Stimulated activated CD8-positive, alpha-beta memory T cell treated with anti-CD3 and anti-CD28 coated beads, Interleukin-4, amount 100 ng/mL, for 4 hours (primary cell): Measurements from ENCODE around the gene TEAD4.

Experiments
- DNase-seq, 2 donors: peaks; one replicate each; pipeline ENCODE4 v3.0.0-alpha.2; 2020; ENCODE audit warnings: low read depth in 2 of 2, low spot score in 1 of 2

TEAD4 gene

DNA sequence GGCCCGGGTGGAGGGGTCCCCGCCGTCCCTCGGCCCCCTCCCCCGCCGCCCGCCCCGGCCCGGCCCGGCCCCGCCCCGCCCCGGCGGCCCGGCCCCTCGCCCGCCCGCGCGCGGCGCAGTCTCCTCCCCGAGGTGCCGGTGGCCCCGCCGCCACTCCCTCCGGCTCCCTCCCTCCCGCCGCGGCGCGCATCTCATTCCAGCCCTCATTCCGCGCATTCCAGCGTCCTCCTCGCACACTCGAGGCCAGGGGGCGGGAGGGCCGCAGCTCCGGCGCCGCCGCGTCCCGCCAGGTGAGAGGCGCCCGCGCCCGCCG, at the start of gene TEAD4:
TSS of gene TEAD4 (plus strand) at position 206 of the 313 bp plus-strand sequence.
- no peak for DNase-seq

- no peak for DNase-seq
Observed at GRCh38 chr12:2912216-2912575, 47.0 kb upstream of the TEAD4 start.

GRCh38 chr12:2919249-2919648, 39.9 kb upstream of the TEAD4 start:
- no peak for DNase-seq

- no peak for DNase-seq
Observed at GRCh38 chr12:2922329-2922728, 36.9 kb upstream of the TEAD4 start.

GRCh38 chr12:2923057-2923456, 36.1 kb upstream of the TEAD4 start:
- no peak for DNase-seq

DNA sequence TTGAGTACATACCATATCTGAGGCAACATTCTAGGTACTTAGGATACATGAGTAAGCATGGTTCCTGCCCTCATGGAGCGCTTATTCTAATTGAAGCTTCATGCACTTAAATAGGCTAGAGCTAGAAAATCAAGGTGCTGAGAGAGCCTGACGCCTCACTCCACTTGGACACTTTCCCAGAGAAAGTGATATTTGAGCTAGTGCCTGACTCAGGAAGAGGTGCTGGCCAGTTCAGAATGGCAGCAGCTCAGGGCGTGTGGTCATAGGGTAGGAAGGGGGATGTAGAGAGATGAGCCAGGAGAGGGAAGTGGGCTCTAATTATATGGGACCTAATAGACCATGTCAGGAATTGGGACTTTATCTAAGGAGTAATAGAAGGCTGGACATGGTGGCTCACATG, 35.2 kb upstream of the TEAD4 start:
- DNase-seq: no peak

DNA sequence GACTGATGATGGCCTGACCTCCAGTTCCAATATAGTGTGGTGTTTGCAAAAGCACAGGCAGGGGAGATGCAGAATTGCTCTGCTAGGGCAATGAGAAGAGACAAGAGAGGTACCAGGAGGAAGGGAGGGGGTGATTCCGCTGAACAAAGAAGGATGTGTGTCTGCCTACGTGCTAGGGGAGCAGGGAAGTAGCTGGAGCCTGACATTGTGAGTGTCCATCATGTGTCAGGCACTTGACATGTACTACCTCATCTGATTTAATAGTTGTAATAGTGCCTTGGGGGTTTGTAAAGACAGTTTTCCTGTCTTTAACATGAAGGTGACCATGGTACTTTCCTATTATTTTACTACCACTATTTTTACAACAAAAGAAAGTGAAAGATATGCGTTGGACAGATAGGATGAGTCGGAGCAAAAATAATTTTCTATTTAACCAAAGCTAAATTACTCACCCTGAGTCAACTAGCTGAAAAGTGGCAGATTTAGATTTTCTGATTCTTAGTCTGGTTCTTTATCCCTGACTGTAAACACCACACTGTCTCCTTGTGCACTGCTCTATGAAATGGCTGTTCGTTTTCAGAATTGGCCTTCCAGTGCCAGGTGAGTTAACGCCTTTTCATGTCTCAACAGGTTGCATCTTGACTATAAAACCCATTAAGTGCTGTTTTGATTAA, 33.7 kb upstream of the TEAD4 start:
- DNase-seq: no peak

DNA sequence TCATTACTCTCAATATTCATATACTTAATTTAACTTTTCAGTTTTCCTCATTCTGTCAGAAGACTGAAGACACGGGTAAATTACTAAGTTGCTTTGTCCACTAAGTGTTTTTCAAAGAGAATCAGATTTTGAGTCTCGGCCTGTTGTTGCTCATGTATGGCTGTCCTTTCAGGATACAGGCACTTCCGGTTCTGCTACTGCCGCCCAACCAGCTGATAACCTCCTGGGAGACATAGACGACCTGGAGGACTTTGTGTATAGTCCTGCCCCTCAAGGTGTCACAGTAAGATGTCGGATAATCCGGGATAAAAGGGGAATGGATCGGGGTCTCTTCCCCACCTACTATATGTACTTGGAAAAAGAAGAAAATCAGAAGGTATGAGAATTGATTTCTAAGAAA, 28.3 kb upstream of the TEAD4 start:
- DNase-seq: no peak

DNA sequence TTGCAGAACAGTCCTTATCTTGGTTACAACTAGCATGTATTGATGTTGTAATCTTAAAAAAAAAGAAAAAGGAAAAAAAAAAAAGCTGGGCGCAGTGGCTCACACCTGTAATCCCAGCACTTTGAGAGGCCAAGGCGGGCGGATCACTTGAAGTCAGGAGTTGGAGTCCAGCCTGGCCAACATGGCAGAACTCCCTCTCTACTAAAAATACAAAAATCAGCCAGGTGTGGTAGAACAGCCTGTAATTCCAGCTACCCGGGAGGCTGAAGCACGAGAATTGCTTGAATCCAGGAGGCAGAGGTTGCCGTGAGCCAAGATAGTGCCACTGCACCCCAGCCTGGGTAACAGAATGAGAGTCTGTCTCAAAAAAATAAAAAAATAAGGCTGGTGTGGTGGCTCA, 25.6 kb upstream of the TEAD4 start:
- no peak for DNase-seq

DNA sequence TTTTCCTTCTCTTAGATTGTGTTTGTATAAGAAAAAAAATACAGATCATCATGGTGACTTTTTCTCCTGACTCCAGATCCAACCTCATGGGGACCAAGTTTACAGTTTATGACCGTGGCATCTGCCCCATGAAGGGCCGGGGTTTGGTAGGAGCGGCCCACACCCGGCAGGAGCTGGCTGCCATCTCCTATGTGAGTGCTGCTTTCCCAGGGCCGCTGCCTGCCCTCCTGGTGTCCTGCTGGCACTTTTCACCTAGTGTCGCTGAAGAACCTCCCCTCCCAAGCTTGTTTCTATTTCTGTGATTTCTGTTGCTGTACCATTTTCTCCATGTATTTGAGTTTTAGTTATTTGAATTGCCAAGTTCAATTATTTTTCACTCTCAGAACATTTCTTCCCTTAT, 24.8 kb upstream of the TEAD4 start:
- DNase-seq: no peak

- DNase-seq: no peak
Observed at GRCh38 chr12:2936301-2936700, 22.9 kb upstream of the TEAD4 start.

DNA sequence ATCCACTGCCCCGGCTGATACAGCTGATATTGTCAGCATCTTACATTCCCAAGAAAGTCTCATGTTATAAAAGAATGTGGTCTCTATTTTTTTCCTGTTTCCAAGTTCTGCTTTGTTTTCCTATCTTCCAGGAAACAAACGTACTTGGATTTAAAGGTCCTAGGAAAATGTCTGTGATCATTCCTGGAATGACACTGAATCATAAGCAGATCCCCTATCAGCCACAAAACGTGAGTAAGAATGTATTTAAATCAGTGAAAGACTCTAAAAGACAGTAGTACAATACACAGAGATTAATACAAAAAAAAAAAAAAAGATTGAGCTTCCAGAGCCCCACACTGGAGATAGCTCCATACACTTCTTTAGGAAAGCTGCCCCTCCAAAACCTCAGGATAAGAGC, 21.7 kb upstream of the TEAD4 start:
- DNase-seq: no peak

DNA sequence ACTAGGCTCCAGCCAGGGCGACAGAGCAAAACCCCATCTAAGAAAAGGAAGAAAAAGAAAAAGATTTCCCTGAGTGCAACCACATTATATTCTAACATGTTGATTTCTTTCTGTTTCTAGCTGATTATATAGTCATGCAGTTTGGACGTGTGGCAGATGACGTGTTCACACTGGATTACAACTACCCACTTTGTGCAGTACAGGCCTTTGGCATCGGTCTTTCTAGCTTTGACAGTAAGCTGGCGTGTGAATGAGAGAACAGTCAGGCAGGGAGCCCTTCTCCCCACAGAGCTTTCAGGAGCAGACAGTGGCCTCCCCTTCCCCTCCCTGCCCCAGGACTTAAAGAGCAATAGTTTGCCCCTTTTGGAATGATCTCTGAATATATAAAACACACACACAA, 20.0 kb upstream of the TEAD4 start:
- no peak for DNase-seq

GRCh38 chr12:2940564-2940963, 18.6 kb upstream of the TEAD4 start:
- no peak for DNase-seq

GRCh38 chr12:2941524-2941923, 17.7 kb upstream of the TEAD4 start:
- DNase-seq: no peak

DNA sequence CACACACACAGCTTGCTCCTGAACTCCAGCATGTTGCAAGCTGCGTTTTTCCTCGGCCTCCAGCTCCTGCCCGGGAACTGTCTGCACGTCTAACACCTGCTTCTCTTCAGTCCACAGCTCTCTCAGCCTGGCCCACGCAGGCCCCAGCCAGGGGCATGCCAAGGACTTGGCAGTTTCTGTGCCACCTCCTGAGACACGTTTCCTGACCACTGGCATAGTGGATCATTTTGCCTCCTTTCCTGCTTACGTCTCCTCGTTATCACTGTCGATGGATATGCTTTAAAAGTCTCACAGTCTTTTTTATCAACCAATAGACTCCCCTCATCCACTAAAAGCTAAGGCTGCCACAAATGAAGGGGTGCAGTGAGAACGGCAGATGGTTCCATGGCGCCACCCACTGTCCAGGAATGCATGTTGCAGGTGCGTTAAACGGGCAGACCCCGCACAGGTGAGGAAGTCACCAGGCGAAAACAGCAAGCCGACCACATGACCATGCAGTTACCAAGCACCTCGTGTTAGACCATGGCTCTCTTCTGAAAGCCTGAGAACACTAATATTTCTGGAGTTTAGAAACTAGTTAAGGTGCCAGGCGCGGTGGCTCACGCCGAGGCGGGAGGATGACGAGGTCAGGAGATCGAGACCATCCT, 14.7 kb upstream of the TEAD4 start:
- DNase-seq: peak in 1 of 2 donors; percentile 16

GRCh38 chr12:2949411-2949810, 9.8 kb upstream of the TEAD4 start:
- DNase-seq: no peak

- DNase-seq: no peak
Observed at GRCh38 chr12:2955888-2956287, 3.3 kb upstream of the TEAD4 start.

GRCh38 chr12:2957816-2958431, 1.3 kb upstream of the TEAD4 start:
- no peak for DNase-seq

DNA sequence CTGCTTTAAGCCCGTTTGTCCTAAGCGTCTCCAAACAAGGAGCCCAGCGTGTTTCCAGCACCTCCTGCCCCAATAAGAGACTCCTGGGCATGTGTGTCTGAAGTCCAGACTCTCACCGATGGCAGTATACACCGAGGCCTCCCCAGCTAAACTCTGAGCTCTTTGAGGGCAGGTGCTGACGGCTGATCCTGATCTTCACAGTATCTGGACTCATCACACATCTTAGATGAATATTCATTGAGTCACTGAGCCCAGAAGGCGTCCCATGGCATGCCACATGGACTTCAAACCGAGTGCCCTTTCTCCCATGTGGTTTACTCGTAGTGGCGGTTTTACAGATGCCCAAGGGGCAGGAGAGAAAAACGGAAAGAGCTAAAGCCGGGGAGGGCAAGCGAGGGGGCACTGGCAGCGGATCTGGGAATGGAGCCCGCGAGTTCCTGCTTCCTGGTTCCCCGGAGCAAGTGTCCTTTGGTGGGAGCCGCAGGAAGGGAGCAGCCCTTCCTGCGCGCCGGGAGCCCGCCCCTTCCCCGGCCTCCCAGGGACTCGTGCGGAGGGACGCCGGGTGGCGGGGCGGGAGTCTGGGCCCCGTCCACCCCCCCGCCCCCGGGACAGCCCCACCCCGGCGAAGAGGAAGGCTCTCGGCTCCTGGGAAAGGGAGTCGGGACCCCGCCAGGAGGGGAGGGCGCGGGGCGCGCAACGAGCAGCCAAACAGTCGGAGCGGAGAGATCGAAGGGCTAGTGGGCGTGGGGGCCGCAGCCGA, 585 bp upstream of the TEAD4 start:
- DNase-seq: no peak

DNA sequence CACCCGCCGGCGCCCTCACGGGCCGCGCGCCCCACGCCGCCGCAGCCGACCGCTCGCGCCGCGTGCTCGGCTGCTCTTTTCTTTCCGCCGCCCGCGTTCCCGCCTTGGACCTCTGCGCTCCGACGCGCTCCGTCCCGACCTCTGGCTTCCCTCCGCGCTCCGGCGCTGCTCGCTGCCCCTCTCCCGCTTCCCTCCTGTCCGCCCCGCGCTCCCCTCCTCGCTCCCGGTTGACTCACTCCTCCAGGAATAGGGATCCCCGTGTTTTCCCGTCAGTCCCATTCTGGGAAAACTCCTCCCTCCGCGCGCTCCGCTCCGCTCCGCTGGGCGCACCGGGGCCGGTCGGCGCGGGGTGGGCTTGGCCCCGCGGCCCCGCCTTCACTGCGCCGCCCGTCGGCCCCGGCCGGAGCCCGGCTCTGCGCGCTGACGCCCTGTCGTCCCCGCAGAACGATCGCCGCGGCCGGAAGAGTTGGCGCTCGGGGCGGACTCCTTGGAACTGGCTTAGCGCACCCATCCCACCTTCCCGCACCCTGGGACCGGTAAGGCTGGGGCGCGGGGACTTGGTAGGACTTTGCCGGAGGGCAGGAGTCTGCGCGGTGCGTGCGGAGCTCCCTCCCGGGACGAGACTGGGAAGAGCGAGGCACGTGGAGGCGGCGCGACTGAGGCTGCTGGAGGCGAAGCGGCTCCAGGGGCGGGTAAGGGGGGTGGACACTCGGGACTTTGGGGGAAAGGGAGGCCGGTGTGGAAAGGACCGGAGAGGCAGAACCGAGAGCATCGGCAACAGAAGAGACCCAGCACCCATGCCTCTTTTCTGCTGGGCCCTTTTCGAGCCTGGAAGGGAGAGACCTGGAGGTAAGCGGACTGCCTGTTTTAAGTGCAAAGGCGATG, 550 bp downstream of the TEAD4 start:
- no peak for DNase-seq
